GM19452 (cell line): ENCODE measurements around the gene RASGRP1.

Experiments used
- ATAC-seq: cut with Tn5 transposase; IDR thresholded peaks from one replicate; pipeline ENCODE4 v1.9.1; 2021; ENCODE audit not compliant: unreplicated experiment

Gene RASGRP1

GRCh38 chr15:38538328-38539007, 26.1 kb downstream of the RASGRP1 start:
- no peak for ATAC-seq

DNA sequence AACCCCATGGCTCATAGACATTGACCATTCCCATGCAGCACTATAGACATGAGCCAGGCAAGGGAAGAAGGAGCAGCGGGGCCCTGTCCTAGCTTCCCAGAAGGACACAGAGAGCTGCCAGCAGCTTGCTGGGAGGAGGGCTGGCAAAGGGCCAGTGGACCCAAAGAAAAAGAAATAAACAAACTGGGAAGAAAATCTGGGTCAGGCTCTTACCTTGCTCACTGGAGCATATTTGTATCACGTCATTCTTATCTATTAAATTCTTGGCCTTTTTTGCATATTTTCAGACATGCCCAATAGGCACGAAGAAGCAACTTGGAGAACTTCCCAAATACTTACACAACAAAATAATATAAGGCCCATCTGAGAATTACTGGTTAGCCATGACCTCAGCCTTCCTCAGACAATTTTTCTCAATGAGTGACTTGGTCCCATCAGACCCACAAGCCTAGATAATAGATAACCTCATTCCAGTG, 28.4 kb downstream of the RASGRP1 start:
- no peak for ATAC-seq

DNA sequence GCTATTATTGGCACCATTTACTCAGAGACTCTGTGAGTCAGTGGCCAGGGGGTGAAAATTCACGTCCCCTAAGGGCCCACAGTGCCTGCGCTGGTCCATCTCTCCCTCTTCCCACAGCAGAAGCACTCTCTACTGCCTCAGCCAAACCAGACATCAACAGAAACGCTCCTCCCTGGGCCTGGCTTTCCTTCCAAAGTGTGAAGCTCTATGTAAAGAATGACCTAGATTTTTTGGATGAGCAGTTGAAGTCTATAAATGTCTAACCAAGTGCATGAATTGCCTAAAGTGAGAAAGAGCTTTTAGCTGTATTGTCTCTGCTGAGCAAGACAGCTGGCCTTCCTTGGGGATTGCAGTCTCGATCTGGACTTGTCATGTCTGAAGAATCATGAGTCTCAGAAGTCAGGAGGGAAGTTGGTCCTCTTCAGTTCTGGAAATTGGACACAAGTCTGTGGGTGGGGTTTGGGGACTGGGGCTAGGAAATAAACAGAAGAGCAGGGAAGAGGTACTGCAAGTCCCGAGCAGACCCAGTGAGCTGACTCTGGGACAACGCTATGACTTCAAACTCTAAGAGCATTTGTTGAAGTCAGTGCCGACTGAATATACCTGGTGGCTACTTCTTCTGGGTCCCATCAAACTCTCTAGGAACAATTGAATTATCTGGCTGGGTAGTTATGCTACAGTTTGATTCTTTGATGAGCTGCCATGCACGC, 29.0 kb downstream of the RASGRP1 start:
- ATAC-seq, result no peak

DNA sequence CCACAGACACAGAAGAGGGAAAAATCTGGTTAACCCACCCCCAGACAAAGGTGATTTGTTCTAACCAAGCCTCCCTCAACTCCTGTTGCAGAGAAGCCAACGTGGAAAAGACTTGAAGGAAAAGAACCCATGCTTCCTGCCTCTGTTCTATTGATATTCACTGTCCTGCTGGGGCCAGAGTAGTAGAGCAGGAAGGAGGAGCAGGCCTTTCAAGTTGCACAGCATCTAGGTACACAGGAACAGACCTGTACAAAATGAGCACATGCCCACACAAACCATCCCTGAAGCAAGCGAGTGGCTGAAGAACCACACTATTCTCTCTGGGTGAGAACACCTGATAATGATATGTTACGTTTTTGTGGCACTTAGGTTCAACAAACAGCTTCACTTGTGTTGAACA, 29.9 kb downstream of the RASGRP1 start:
- no peak for ATAC-seq

DNA sequence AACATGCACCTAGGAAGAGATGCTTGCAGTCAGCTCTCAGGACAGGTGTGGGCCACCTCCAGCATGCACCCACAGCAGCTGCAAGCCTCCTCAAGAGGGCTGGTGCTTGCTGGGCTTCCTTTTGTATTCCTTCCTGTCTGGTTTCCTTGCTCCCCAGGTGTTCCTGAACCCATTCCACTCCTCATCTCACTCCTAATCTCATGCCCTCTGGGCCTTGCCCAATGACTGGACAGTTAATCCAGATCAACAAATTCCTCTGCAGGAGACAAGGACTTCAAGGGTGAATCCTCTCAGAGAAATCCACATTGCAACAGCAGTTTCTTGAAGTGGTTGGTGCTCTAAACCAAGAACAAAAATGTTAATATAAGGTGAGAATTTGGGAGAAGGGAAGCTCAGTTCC, 30.7 kb downstream of the RASGRP1 start:
- no peak for ATAC-seq

DNA sequence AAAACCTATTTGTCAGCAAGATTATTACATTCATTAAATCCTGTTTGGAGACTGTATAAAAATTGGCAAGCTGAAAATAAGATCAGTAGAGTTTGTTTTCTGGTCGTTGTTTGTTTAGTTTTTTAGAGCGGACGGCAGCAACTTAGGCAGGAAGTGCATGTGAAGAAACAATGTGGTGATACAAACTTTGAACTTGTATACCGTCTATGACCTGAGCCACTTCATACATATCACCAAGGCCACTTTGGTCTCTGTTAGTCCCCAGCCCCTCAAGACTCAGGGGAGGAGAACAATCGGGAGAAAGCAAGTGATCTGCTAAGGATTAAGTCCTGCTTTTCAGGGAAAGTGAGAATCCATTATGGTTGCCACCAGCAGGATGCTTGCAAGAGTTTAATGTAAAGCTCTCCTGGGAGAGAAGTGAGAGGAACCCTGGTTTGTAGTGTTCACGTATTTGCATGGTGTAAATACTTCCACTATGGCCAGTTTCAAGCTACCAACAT, 31.1 kb downstream of the RASGRP1 start:
- no peak for ATAC-seq

- ATAC-seq, result no peak
Observed at GRCh38 chr15:38532728-38533127, 31.9 kb downstream of the RASGRP1 start.

- ATAC-seq, result no peak
Observed at GRCh38 chr15:38531509-38531908, 33.1 kb downstream of the RASGRP1 start.

GRCh38 chr15:38530113-38530512, 34.5 kb downstream of the RASGRP1 start:
- no peak for ATAC-seq

DNA sequence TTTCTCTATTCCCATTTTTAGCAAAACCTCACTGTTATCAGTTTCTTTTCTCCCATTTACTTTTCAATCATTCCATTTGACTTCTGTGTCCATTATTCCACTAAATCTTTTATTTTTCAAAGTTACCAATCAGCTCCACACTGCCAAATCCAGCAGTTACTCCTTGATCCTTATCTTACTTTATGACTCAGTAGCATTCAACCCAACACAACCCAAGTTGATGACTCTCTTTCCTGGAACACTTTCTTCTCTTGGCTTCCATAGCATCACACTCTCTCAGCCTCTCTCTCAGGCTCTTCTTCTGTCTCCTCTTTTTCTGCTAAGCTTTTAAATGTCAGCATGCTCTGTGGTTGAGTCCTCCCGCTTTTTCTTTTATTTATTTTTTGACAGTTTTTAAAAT, 36.3 kb downstream of the RASGRP1 start:
- no peak for ATAC-seq

- no peak for ATAC-seq
Observed at GRCh38 chr15:38526158-38526557, 38.5 kb downstream of the RASGRP1 start.

- no peak for ATAC-seq
Observed at GRCh38 chr15:38525489-38525888, 39.1 kb downstream of the RASGRP1 start.

DNA sequence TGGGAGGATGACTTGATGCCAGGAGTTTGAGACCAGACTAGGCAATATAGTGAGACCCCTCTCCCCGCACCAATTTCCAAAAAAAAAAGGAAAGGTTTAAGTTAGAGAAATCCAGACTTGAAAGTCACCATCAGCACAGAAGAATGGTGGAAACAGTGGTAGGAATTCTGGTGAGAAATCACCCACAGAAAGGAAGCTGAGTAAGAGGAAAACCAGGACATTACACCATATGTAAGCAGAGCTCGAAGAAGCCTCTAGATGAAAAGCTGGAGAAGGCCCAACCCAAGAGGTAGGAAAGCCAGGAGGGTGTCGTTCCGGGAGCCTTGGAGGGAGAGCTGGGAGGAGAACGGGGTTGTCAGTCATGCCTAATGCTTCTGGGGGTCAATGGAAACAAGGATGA, 40.5 kb downstream of the RASGRP1 start:
- ATAC-seq, result no peak

- no peak for ATAC-seq
Observed at GRCh38 chr15:38522922-38523321, 41.7 kb downstream of the RASGRP1 start.

DNA sequence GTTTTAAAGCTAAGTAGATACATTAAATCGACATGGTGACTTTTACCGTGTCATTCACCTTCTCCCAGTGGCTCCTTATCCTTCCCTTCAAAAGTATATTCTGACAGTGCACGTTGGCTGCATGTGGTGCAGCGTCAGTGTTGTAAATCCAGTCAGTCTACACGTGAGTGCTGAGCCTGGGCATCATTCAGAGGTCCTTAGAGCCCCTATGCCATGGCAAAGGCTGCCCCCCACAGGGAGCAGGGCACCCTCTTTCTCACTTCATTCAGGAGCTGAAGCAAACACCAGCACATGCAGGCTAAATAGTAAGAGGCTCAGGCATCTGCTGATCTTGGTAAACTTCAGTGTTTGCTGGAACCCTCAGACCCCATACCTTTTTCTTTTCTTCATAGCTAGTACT, 43.3 kb downstream of the RASGRP1 start:
- ATAC-seq, result no peak

GRCh38 chr15:38520035-38520434, 44.6 kb downstream of the RASGRP1 start:
- ATAC-seq, result no peak

DNA sequence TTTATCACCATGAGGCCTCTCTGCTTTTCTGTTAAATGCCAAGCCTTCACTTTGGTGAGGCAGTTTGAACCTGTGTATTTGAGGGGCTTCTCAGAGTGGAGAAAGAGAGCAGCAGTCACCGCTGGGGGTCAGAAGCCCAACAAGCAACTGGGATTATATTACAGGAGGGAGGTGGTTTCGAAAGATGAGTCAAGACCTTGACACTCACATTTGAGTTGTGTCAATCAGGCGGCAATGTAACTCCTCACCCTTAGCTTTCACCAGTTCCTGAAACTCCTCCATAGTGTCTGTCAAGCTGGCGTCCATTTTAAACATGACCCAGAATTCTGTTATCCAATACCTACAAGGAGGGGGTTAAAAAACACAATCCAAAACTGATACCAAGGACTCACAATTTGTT, 46.5 kb downstream of the RASGRP1 start:
- ATAC-seq, result no peak

- no peak for ATAC-seq
Observed at GRCh38 chr15:38517312-38517975, 47.2 kb downstream of the RASGRP1 start.

DNA sequence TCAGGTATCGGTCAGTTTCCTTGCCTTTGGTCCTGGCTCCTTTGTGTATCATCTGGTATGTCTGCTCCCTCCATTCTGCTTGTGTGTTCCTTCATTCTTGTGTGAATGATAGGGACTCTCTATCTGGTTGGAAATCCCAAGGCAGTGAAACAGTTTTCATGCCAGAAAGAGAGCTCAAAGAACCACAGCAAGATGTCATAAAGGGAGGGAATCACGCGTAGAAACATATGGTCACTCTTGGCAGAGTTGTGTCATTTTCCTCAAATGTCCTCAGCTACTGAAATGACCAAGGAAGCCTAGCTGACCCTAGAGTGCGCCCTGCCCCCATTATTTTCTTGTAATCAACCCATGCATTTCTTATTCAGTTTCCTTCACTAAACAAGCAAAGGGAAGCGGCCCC, 48.0 kb downstream of the RASGRP1 start:
- no peak for ATAC-seq

- ATAC-seq, result peak; percentile 81
Observed at GRCh38 chr15:38514601-38515000, 50.0 kb downstream of the RASGRP1 start.

- no peak for ATAC-seq
Observed at GRCh38 chr15:38512901-38513300, 51.7 kb downstream of the RASGRP1 start.

DNA sequence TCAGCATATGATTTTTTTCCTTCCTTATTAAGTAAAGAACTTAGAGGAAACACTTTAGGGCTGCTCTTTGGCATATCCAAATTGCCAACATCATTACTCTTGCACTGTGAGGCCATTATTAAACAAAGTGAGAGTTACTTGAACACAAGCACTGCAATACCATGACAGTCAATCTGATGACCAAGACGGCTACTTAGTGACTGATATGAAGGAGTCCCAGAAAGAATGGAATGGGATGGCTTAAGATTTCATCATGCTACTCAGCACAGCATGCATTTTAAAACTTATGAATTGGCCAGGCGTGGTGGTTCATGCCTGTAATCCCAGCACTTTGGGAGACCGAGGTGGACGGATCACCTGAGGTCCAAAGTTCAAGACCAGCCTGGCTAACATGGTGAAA, 55.5 kb downstream of the RASGRP1 start:
- no peak for ATAC-seq
